HG03457 (cell line): ENCODE measurements around the gene HTR3C.
"Not testable (repeated sequence)": the region's sequence is repeated elsewhere in the genome, so short reads cannot be mapped to it uniquely, and the experiment has no call there.

ENCODE experiments used
- ATAC-seq: cut with Tn5 transposase; IDR thresholded peaks from one replicate; pipeline ENCODE4 v1.9.1; 2021; ENCODE audit warnings: moderate number of reproducible peaks; ENCODE audit not compliant: unreplicated experiment

Gene HTR3C, protein sequence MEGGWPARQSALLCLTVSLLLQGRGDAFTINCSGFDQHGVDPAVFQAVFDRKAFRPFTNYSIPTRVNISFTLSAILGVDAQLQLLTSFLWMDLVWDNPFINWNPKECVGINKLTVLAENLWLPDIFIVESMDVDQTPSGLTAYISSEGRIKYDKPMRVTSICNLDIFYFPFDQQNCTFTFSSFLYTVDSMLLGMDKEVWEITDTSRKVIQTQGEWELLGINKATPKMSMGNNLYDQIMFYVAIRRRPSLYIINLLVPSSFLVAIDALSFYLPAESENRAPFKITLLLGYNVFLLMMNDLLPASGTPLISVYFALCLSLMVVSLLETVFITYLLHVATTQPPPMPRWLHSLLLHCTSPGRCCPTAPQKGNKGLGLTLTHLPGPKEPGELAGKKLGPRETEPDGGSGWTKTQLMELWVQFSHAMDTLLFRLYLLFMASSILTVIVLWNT

DNA sequence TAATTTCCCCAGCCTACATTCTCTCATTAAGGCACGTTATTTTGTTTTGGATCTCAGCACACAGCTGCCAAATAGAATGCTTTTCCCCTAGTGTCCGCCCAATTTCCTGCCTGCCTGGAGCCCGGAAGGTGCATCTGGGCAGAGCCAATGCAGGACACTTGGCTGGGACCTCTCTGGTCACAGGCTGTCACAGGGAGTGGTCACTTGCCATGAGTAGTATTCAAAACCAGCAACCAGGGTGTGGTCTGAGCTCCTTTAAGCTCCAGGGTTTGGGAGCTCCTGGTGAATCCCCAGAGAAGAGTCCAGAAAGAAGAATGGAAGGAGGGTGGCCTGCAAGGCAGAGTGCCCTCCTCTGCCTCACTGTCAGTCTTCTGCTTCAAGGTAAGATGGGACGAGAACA lies at the start of gene HTR3C:
TSS of gene HTR3C (plus strand) at position 281 of the 400 bp plus-strand sequence. CDS start at position 315, 34 bp downstream.
- ATAC-seq, result no peak

DNA sequence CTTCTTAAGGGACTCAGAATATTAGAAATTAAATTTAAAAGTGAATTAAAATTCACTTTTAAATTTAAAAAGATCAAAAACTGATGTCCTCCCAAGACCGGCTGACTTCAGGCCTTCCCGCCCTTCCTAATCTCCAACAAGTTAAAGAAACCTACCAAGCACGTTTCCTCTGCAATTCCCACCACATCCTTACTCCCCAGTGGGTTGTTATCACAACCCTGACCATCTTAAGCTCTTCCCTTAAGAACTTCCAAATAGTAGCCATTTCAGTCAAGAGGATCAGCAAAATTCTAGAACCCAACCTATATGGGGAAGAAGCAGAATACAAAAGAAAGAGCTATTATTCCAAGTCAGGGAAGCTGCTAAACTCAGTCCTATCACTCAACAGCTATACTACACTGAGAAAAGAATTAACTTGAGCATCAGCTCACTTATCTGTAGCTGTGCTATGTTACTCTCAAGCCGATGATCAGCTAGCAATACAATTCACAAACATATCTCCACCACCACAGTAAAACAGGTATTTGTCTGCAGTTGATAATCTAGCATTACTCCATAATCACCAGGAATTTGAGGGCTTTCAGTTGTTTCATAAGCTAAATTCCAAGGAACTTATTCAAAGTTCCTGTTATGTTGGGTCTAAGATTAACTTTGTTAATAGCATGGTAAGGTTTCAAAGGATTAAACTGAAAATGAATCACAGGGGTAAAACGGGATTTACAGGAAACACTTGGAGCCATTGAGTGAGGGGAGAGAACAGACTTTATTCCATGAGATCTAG lies 49.5 kb upstream of the HTR3C start:
- no peak for ATAC-seq

GRCh38 chr3:184004476-184004875 lies 48.4 kb upstream of the HTR3C start:
- ATAC-seq, result no peak

GRCh38 chr3:184005941-184006507 lies 46.8 kb upstream of the HTR3C start:
- no peak for ATAC-seq

GRCh38 chr3:184007143-184007813 lies 45.6 kb upstream of the HTR3C start:
- ATAC-seq, result not testable (repeated sequence)

DNA sequence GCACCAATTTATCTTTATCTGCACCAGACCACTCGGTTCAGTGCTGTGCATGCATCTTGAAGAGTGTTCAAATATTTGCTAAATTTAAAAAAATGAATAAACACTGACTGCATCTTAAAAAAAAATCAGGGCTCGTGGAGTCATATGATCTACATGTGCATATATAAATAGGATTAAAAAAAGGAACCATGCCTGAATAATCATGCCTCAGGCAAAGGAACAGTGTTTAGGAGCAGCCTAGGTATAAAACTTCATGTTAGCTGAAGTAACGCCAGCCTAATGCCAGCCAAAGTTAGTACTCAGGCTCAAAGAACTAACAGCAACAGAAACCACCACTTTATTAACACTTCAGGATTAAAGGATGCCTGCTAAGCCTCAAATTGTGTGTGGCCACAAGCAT lies 44.7 kb upstream of the HTR3C start:
- ATAC-seq, result no peak

- no peak for ATAC-seq
Observed at GRCh38 chr3:184011230-184011876, 41.5 kb upstream of the HTR3C start.

DNA sequence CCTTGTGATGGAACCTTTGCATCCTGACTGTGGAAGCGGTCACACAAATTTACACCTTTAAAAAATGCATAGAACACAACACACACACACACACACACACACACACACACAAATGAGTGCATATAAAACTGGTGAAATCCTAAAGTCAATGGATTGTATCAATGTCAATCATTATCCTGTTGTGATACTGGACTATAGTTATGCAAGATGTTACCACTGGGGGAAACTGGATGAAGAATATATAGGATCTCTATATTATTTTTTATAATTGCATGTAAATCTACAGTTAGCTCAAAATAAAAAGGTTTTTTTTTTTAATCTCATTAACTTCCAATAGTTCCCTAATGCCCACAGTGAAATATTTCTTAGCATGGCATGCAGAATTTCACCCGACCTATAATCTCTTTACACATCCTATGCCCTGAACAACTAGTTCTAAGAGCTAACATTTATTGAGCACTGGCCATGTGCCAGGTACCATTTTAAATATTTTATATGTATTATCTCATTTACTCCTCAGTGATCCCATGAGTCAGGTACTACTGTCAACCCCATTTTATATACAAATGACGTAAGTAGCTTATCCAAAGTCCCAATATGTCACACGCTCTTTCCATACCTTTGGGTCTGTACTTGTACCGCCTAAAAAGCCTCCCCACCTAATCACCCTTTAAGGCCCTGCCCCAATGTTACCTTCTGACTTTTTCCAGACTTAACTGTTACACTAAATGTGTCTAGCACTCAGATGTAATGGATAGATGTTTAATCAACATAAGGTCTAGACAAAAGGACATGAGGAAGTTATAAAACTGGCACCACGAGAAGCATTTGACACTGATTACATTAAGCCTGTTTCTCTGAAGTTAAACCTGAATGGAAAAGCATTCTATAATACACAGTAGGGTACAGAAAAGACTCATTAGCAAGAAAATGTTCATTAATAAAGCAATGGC lies 40.6 kb upstream of the HTR3C start:
- no peak for ATAC-seq

GRCh38 chr3:184015381-184016019 lies 37.3 kb upstream of the HTR3C start:
- no peak for ATAC-seq

DNA sequence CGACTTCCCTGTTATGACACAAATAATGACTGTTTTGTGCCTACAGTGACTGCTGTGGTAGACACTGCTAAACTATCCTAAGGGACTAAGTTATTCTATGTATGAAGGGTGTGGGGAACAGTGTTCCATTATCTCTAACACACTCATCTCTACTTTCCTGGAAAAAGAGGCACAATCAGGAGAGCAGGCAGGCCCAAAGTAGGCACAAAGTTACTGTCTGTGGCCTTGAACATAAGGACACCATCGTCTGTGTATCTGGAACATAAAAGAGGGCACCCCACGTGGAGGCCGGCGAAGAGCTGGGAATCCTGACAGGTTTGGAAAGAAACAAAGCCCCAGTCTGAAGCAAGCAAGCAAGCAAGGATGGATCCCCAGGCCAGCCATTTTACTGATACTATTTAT lies 36.7 kb upstream of the HTR3C start:
- ATAC-seq, result no peak

GRCh38 chr3:184016811-184017671 lies 35.8 kb upstream of the HTR3C start:
- peak; percentile 51 for ATAC-seq

DNA sequence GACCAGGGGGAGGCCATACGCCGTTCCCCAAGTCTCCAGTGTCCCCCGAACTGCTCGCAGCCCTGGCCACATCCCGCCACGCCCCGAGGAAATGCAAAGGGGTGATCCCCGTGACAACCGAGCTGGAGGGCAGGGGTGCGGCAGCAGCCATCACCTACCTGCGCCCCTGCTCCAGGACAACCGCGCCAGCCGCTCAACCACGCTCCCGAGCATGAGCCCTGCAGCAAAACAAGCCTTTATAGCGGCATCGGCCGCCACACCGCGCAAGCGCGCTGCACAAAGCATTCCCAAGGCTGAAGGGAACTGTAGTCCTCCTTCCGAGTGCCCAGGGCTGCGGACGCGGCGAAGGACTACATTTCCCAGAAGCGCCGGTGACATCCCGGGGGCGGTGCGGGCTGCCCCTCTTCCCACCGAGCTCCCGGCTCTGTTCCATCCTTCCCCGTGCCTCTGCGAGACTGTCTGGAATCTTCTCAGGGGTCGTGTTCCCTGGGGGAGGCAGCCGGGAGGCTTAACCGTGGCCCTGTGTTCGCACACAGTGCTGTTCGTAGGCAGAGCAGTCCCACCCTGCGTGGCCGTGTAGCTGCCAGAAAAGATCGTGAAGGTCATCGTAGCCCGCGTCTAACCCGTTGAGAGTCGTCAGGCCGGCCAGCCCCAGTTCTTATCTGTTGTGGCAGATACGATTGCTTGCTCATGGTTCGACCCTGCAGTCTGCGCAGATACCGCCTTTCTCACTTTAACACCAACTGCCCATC lies 35.0 kb upstream of the HTR3C start, which contains the start of gene ABCC5:
TSS of gene ABCC5 (minus strand) at position 213 of the 752 bp plus-strand sequence. CDS start 3,492 bp downstream, outside the sequence.
- ATAC-seq, result peak; percentile 96

DNA sequence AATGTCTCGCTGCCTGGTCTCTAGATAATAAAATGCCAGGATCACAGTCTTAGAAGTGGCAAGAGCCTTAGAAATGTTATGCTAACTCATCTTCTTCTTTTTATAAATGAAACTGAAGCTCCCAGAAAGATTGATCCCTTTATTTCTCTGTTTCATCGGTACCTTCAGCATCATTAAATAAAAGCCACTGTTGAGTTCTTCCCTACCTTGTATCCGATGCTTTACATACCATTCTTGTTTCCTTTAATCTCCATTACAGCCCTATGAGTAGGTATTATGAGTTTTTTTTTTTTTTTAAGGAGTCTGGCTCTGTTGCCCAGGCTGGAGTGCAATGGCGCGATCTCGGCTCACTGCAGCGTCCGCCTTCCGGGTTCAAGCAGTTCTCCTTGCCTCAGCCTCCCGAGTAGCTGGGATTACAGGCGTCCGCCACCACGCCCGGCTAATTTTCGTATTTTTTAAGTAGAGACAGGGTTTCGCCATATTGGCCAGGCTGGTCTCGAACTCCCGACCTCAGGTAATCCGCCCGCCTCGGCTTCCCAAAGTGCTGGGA lies 34.3 kb upstream of the HTR3C start:
- ATAC-seq, result no peak

GRCh38 chr3:184022323-184022722 lies 30.5 kb upstream of the HTR3C start:
- no peak for ATAC-seq

GRCh38 chr3:184025256-184025655 lies 27.6 kb upstream of the HTR3C start:
- not testable (repeated sequence) for ATAC-seq

- ATAC-seq, result not testable (repeated sequence)
Observed at GRCh38 chr3:184028275-184028890, 24.5 kb upstream of the HTR3C start.
